HepG2 (cell line): Measurements from ENCODE around the gene TOMM22. TPM values are rescaled to one million over a fixed set of nuclear protein-coding genes. Genes with fewer than 3 reads are reported as not detected.
A peak's percentile ranks its signal among the peaks of the same experiment; 100 is the strongest.

Experiments used
- ARID2 ChIP-seq: sonication (generic); formaldehyde crosslinking; IDR thresholded peaks from 2 replicates; pipeline ENCODE4 v1.8.1; 2022; ENCODE audit warnings: mild to moderate bottlenecking, missing genetic modification reagents, borderline replicate concordance
- CSRNP2 ChIP-seq: sonication (generic); formaldehyde crosslinking; conservative IDR thresholded peaks from 2 replicates; pipeline ENCODE4 v1.8.0; 2022; ENCODE audit warnings: low read depth, missing genetic modification reagents
- GPN1 ChIP-seq: sonication (generic); formaldehyde crosslinking; IDR thresholded peaks from 2 replicates; pipeline ENCODE4 v1.5.1; 2020; ENCODE audit warnings: missing genetic modification reagents, borderline replicate concordance
- NFE2 ChIP-seq: sonication (generic); formaldehyde crosslinking; IDR thresholded peaks from 2 replicates; pipeline ENCODE4 v1.4.0; 2020; ENCODE audit warnings: missing genetic modification reagents
- PRDM10 ChIP-seq: sonication (generic); formaldehyde crosslinking; IDR thresholded peaks from 2 replicates; pipeline ENCODE4 v1.4.0; 2020; ENCODE audit warnings: low read depth, missing genetic modification reagents
- SRSF9 ChIP-seq: fragments of 200-400 bp; formaldehyde crosslinking; IDR thresholded peaks from 2 replicates; pipeline ENCODE4 v1.6.1; 2018; ENCODE audit warnings: borderline replicate concordance, mild to moderate bottlenecking, low read depth, low read length; ENCODE audit not compliant: insufficient read depth, poor library complexity, severe bottlenecking
- STAG1 ChIP-seq: sonication (generic); formaldehyde crosslinking; IDR thresholded peaks from 2 replicates; pipeline ENCODE4 v1.4.0; 2020; ENCODE audit warnings: missing genetic modification reagents
- XBP1 ChIP-seq: sonication (generic); formaldehyde crosslinking; IDR thresholded peaks from 2 replicates; pipeline ENCODE4 v1.5.0; 2020; ENCODE audit warnings: missing genetic modification reagents
- ZBTB39 ChIP-seq: sonication (generic); formaldehyde crosslinking; IDR thresholded peaks from 2 replicates; pipeline ENCODE4 v1.5.0; 2020; ENCODE audit warnings: missing genetic modification reagents
- ZNF430 ChIP-seq: sonication (generic); formaldehyde crosslinking; IDR thresholded peaks from 2 replicates; pipeline ENCODE4 v1.9.0; 2021; ENCODE audit warnings: mild to moderate bottlenecking, missing genetic modification reagents
- ZNF674 ChIP-seq: sonication (generic); formaldehyde crosslinking; IDR thresholded peaks from 2 replicates; pipeline ENCODE4 v1.5.0; 2020; ENCODE audit warnings: low read depth, mild to moderate bottlenecking, missing genetic modification reagents
- ZNF691 ChIP-seq: sonication (generic); formaldehyde crosslinking; IDR thresholded peaks from 2 replicates; pipeline ENCODE4 v1.4.0; 2020; ENCODE audit warnings: missing genetic modification reagents, low read depth, mild to moderate bottlenecking, borderline replicate concordance
- ZNF768 ChIP-seq: sonication (generic); formaldehyde crosslinking; IDR thresholded peaks from 2 replicates; pipeline ENCODE4 v1.4.0; 2020; ENCODE audit warnings: missing genetic modification reagents
- ZSCAN30 ChIP-seq: sonication (generic); formaldehyde crosslinking; IDR thresholded peaks from 2 replicates; pipeline ENCODE4 v1.5.0; 2020; ENCODE audit warnings: mild to moderate bottlenecking, missing genetic modification reagents
- polyA plus RNA-seq, 8 experiments: library from polyadenylated mRNA; depleted of rRNA in 3 of 8; stranded (reverse) in 7 of 8; unstranded in 1 of 8; fragments of >200 nt; fragmentation: Illumina TruSeq in 4 of 8; extraction: Trizol in 4 of 8; gene quantifications; 2 replicates each; pipeline versions ENCODE4 v1.2.1 to v1.2.3, GENCODE V29; 2011 to 2016; ENCODE audit warnings: low read depth in 4 of 8, missing spikeins in 1 of 8, mixed read lengths in 1 of 8; ENCODE audit not compliant: insufficient read depth in 1 of 8
- total RNA-seq, 5 experiments: library from RNA; depleted of rRNA; stranded (reverse); fragments of >200 nt; fragmentation: Illumina TruSeq; extraction: Trizol; gene quantifications; 2 replicates each; pipeline ENCODE4 v1.2.3, GENCODE V29; 2016; ENCODE audit warnings: low read depth in 1 of 5
- TF ChIP-seq, protein P1 (sequence below): sonication (generic); formaldehyde crosslinking; IDR thresholded peaks from 2 replicates; pipeline ENCODE4 v1.4.0; 2020; ENCODE audit warnings: missing genetic modification reagents
- TF ChIP-seq, protein P2 (sequence below): sonication (generic); formaldehyde crosslinking; IDR thresholded peaks from 2 replicates; pipeline ENCODE4 v1.8.1; 2023; ENCODE audit warnings: mild to moderate bottlenecking, missing genetic modification reagents

Gene TOMM22
- total and polyA plus RNA-seq, 2 of the 13 experiments (the other 11 are each of a cell fraction or from before 2014, with no cell fraction given), result 46.9 to 118 TPM

GRCh38 chr22:38656256-38657044 is 25.3 kb upstream of the TOMM22 start, which contains the start of the genes CBY1 and FAM227A (continued):
- TF ChIP-seq ZNF691 (no peak), ARID2 (no peak), STAG1 (peak; percentile 2; the same call in 1 of the 2 replicates), ZNF768 (CRISPR knock-in tag) (peak; percentile 30; the same call in 1 of the 2 replicates), ZSCAN30 (CRISPR knock-in tag) (no peak), GPN1 (CRISPR knock-in tag) (no peak), PRDM10 (CRISPR knock-in tag) (peak; percentile 100), NFE2 (CRISPR knock-in tag) (no peak), CSRNP2 (CRISPR knock-in tag) (no peak), SRSF9 (no peak), ZNF430 (CRISPR knock-in tag) (no peak; the same call in 1 of the 2 replicates), XBP1 (CRISPR knock-in tag) (no peak), ZBTB39 (no peak), ZNF674 (no peak)
- TF ChIP-seq, protein P1, sequence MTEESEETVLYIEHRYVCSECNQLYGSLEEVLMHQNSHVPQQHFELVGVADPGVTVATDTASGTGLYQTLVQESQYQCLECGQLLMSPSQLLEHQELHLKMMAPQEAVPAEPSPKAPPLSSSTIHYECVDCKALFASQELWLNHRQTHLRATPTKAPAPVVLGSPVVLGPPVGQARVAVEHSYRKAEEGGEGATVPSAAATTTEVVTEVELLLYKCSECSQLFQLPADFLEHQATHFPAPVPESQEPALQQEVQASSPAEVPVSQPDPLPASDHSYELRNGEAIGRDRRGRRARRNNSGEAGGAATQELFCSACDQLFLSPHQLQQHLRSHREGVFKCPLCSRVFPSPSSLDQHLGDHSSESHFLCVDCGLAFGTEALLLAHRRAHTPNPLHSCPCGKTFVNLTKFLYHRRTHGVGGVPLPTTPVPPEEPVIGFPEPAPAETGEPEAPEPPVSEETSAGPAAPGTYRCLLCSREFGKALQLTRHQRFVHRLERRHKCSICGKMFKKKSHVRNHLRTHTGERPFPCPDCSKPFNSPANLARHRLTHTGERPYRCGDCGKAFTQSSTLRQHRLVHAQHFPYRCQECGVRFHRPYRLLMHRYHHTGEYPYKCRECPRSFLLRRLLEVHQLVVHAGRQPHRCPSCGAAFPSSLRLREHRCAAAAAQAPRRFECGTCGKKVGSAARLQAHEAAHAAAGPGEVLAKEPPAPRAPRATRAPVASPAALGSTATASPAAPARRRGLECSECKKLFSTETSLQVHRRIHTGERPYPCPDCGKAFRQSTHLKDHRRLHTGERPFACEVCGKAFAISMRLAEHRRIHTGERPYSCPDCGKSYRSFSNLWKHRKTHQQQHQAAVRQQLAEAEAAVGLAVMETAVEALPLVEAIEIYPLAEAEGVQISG (CRISPR knock-in tag), result peak; percentile 66
- TF ChIP-seq, protein P2, sequence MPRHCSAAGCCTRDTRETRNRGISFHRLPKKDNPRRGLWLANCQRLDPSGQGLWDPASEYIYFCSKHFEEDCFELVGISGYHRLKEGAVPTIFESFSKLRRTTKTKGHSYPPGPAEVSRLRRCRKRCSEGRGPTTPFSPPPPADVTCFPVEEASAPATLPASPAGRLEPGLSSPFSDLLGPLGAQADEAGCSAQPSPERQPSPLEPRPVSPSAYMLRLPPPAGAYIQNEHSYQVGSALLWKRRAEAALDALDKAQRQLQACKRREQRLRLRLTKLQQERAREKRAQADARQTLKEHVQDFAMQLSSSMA (CRISPR knock-in tag), result 0 out of 2 replicates have a peak, but pooled peaks have one; percentile 58
